Uterus (tissue), 2 donors: ENCODE data around the gene WFS1.

Experiments used
- POLR2A ChIP-seq, 2 donors: fragments of 450-650 bp; IDR thresholded peaks; one replicate each; pipeline ENCODE4 v1.6.1; 2016; ENCODE audit warnings: antibody characterized with exemption in 2 of 2, mild to moderate bottlenecking in 1 of 2, moderate library complexity in 1 of 2
- TF ChIP-seq, protein P1 (sequence below), 4 experiments: fragments of 200-600 bp in 2 of 4; fragments of 450-650 bp in 2 of 4; sonication (generic) in 2 of 4; IDR thresholded peaks; one replicate each; pipeline ENCODE4 v1.5.1; 2016 to 2019; ENCODE audit warnings: antibody characterized with exemption in 4 of 4, mild to moderate bottlenecking in 2 of 4, moderate library complexity in 1 of 4

GRCh38 chr4:6222761-6223292, 46.8 kb upstream of the WFS1 start:
- TF ChIP-seq, protein P1, sequence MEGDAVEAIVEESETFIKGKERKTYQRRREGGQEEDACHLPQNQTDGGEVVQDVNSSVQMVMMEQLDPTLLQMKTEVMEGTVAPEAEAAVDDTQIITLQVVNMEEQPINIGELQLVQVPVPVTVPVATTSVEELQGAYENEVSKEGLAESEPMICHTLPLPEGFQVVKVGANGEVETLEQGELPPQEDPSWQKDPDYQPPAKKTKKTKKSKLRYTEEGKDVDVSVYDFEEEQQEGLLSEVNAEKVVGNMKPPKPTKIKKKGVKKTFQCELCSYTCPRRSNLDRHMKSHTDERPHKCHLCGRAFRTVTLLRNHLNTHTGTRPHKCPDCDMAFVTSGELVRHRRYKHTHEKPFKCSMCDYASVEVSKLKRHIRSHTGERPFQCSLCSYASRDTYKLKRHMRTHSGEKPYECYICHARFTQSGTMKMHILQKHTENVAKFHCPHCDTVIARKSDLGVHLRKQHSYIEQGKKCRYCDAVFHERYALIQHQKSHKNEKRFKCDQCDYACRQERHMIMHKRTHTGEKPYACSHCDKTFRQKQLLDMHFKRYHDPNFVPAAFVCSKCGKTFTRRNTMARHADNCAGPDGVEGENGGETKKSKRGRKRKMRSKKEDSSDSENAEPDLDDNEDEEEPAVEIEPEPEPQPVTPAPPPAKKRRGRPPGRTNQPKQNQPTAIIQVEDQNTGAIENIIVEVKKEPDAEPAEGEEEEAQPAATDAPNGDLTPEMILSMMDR (IDR thresholded peaks at IDR 0.05): no peak
- TF ChIP-seq POLR2A (IDR thresholded peaks at IDR 0.05): no peak
